NCI-H510A treated with DMSO at 0.1 percent for 48 hours (cell line): ENCODE measurements around the gene STK39.

Source experiments
- DNase-seq: peaks from one replicate; lab custom pipeline; 2025; lab: John Stamatoyannopoulos, UW

The STK39 gene

GRCh38 chr2:167953776-167954175 lies 293.6 kb downstream of the STK39 start:
- no peak for DNase-seq

- DNase-seq: no peak
These were observed 296.8 kb downstream of the STK39 start for GRCh38 chr2:167950571-167950970.

GRCh38 chr2:167946441-167946841 lies 301.0 kb downstream of the STK39 start:
- DNase-seq: no peak

GRCh38 chr2:167945660-167946368 lies 301.6 kb downstream of the STK39 start:
- DNase-seq: no peak

- DNase-seq: no peak
These were observed 302.4 kb downstream of the STK39 start for GRCh38 chr2:167944825-167945659.

- no peak for DNase-seq
These were observed 303.5 kb downstream of the STK39 start for GRCh38 chr2:167943897-167944296.

GRCh38 chr2:167943368-167943767 lies 304.0 kb downstream of the STK39 start:
- no peak for DNase-seq

- no peak for DNase-seq
These were observed 304.9 kb downstream of the STK39 start for GRCh38 chr2:167942366-167943081.

- no peak for DNase-seq
These were observed 305.8 kb downstream of the STK39 start for GRCh38 chr2:167941604-167942003.

GRCh38 chr2:167940734-167941507 lies 306.5 kb downstream of the STK39 start:
- no peak for DNase-seq

GRCh38 chr2:167940346-167940725 lies 307.1 kb downstream of the STK39 start:
- no peak for DNase-seq

GRCh38 chr2:167939514-167940345 lies 307.7 kb downstream of the STK39 start:
- DNase-seq: no peak

GRCh38 chr2:167937403-167937802 lies 310.0 kb downstream of the STK39 start:
- no peak for DNase-seq

GRCh38 chr2:167935803-167936110 lies 311.6 kb downstream of the STK39 start:
- DNase-seq: no peak

GRCh38 chr2:167933097-167933814 lies 314.1 kb downstream of the STK39 start:
- no peak for DNase-seq

GRCh38 chr2:167932123-167932693 lies 315.2 kb downstream of the STK39 start:
- DNase-seq: no peak

- DNase-seq: no peak
These were observed 317.9 kb downstream of the STK39 start for GRCh38 chr2:167929484-167929883.

- DNase-seq: no peak
These were observed 319.0 kb downstream of the STK39 start for GRCh38 chr2:167928434-167928833.

- peak; percentile 36 for DNase-seq
These were observed 321.6 kb downstream of the STK39 start for GRCh38 chr2:167925758-167926157.

- peak; percentile 64 for DNase-seq
These were observed 322.8 kb downstream of the STK39 start for GRCh38 chr2:167924556-167924955.
